ENCODE data around the gene DIRAS2.
"Not testable (repeated sequence)": the region's sequence is repeated elsewhere in the genome, so short reads cannot be mapped to it uniquely, and the experiment has no call there.

Gene DIRAS2

GRCh38 chr9:90642570-90643539 lies at the start of gene DIRAS2:
TSS of gene DIRAS2 (minus strand) at chr9:90642824. CDS start at chr9:90613827, 28,997 bp downstream.
- peak; percentile 32 for DNase-seq

- no peak for DNase-seq
Measured at GRCh38 chr9:90684736-90685135, 42.1 kb upstream of the DIRAS2 start.

GRCh38 chr9:90684106-90684505 lies 41.5 kb upstream of the DIRAS2 start:
- DNase-seq: no peak

- no peak for DNase-seq
Measured at GRCh38 chr9:90680534-90680933, 37.9 kb upstream of the DIRAS2 start.

- no peak for DNase-seq
Measured at GRCh38 chr9:90665072-90665471, 22.4 kb upstream of the DIRAS2 start.

GRCh38 chr9:90659650-90660364 lies 17.2 kb upstream of the DIRAS2 start:
- peak; percentile 51 for DNase-seq

- DNase-seq: no peak
Measured at GRCh38 chr9:90658783-90659182, 16.2 kb upstream of the DIRAS2 start.

- no peak for DNase-seq
Measured at GRCh38 chr9:90658181-90658580, 15.6 kb upstream of the DIRAS2 start.

GRCh38 chr9:90656876-90657275 lies 14.3 kb upstream of the DIRAS2 start:
- not testable (repeated sequence) for DNase-seq

- no peak for DNase-seq
Measured at GRCh38 chr9:90651246-90651645, 8.6 kb upstream of the DIRAS2 start.

- DNase-seq: no peak
Measured at GRCh38 chr9:90647843-90648242, 5.2 kb upstream of the DIRAS2 start.

- DNase-seq: no peak
Measured at GRCh38 chr9:90645721-90646120, 3.1 kb upstream of the DIRAS2 start.

- no peak for DNase-seq
Measured at GRCh38 chr9:90641884-90642487, 638 bp downstream of the DIRAS2 start.

- DNase-seq: no peak
Measured at GRCh38 chr9:90641086-90641485, 1.5 kb downstream of the DIRAS2 start.

GRCh38 chr9:90640361-90640760 lies 2.3 kb downstream of the DIRAS2 start:
- DNase-seq: no peak

- DNase-seq: no peak
Measured at GRCh38 chr9:90637626-90638025, 5.0 kb downstream of the DIRAS2 start.

- no peak for DNase-seq
Measured at GRCh38 chr9:90632647-90633207, 9.9 kb downstream of the DIRAS2 start.

- DNase-seq: no peak
Measured at GRCh38 chr9:90631964-90632363, 10.7 kb downstream of the DIRAS2 start.

- no peak for DNase-seq
Measured at GRCh38 chr9:90629991-90630390, 12.6 kb downstream of the DIRAS2 start.

- no peak for DNase-seq
Measured at GRCh38 chr9:90629354-90629753, 13.3 kb downstream of the DIRAS2 start.

- DNase-seq: no peak
Measured at GRCh38 chr9:90616806-90617205, 25.8 kb downstream of the DIRAS2 start.

- DNase-seq: no peak
Measured at GRCh38 chr9:90613502-90613901, 29.1 kb downstream of the DIRAS2 start.

GRCh38 chr9:90612957-90613356 lies 29.7 kb downstream of the DIRAS2 start:
- no peak for DNase-seq
